CD4-positive, alpha-beta memory T cell (primary cell): Measurements from ENCODE around the gene INTS7. TPM values are rescaled to one million over a fixed set of nuclear protein-coding genes. Genes with fewer than 3 reads are reported as not detected.
"Not testable (repeated sequence)": the region's sequence is repeated elsewhere in the genome, so short reads cannot be mapped to it uniquely, and the experiment has no call there.

Source experiments
- CTCF ChIA-PET: fragments of 350-600 bp; sonication (Branson Sonifier 250); formaldehyde crosslinking; loops from one replicate; lab custom pipeline; 2021; ENCODE audit warnings: inconsistent platforms; ENCODE audit not compliant: partially characterized antibody; lab: Charles Lee
- POLR2A ChIA-PET: fragments of 350-600 bp; sonication (Branson Sonifier 250); formaldehyde crosslinking; loops from one replicate; lab custom pipeline; 2021; ENCODE audit not compliant: partially characterized antibody; lab: Charles Lee
- DNase-seq, 5 donors: peaks; one replicate each; pipeline versions ENCODE4 v3.0.0 to v3.0.0-alpha.2; 2020 to 2022; ENCODE audit warnings: mixed read lengths in 1 of 5
- H3K27ac ChIP-seq: one replicate; pipeline ENCODE4 v1.7.0; 2013; ENCODE audit warnings: low read depth, low read length
- H3K27me3 ChIP-seq: 2 replicates; pipeline ENCODE4 v1.7.0; 2013; ENCODE audit warnings: mild to moderate bottlenecking, low read length, moderate library complexity; ENCODE audit not compliant: insufficient read depth
- H3K36me3 ChIP-seq: 2 replicates; pipeline ENCODE4 v1.7.0; 2013; ENCODE audit warnings: mild to moderate bottlenecking, low read length, moderate library complexity; ENCODE audit not compliant: insufficient read depth
- H3K4me1 ChIP-seq: 2 replicates; pipeline ENCODE4 v1.7.0; 2013; ENCODE audit warnings: mild to moderate bottlenecking, low read length, moderate library complexity; ENCODE audit not compliant: insufficient read depth
- H3K4me3 ChIP-seq, 2 donors: one replicate each; pipeline ENCODE4 v1.7.0; 2013; ENCODE audit warnings: low read length in 2 of 2, mild to moderate bottlenecking in 1 of 2
- H3K9me3 ChIP-seq, 2 donors: one replicate each; pipeline ENCODE4 v1.7.0; 2013; ENCODE audit warnings: low read length in 2 of 2, control low read depth in 1 of 2; ENCODE audit not compliant: control insufficient read depth in 1 of 2
- H3K27ac Mint-ChIP-seq, 7 donors: one replicate each; pipeline ENCODE4 v1.8.0; 2020 to 2021; ENCODE audit warnings: mixed read lengths in 7 of 7, mild to moderate bottlenecking in 6 of 7, inconsistent platforms in 3 of 7, moderate library complexity in 3 of 7
- H3K27me3 Mint-ChIP-seq, 2 donors: one replicate each; pipeline ENCODE4 v1.8.0; 2020 to 2021; ENCODE audit warnings: mixed read lengths in 2 of 2
- H3K36me3 Mint-ChIP-seq, 2 donors: one replicate each; pipeline ENCODE4 v1.8.0; 2020 to 2021; ENCODE audit warnings: mixed read lengths in 2 of 2, inconsistent platforms in 1 of 2, mild to moderate bottlenecking in 1 of 2
- H3K4me1 Mint-ChIP-seq, 4 donors: one replicate each; pipeline ENCODE4 v1.8.0; 2020 to 2021; ENCODE audit warnings: mixed read lengths in 4 of 4, mild to moderate bottlenecking in 1 of 4
- H3K4me3 Mint-ChIP-seq, 8 donors: one replicate each; pipeline ENCODE4 v1.8.0; 2020 to 2021; ENCODE audit warnings: mixed read lengths in 8 of 8, mild to moderate bottlenecking in 7 of 8, moderate library complexity in 6 of 8, inconsistent platforms in 3 of 8
- H3K9me3 Mint-ChIP-seq, 8 donors: one replicate each; pipeline ENCODE4 v1.8.0; 2020 to 2021; ENCODE audit warnings: mixed read lengths in 8 of 8, mild to moderate bottlenecking in 5 of 8, inconsistent platforms in 3 of 8, moderate library complexity in 1 of 8
- intact Hi-C: fragments of 100-400 bp; cut with micrococcal nuclease; formaldehyde crosslinking; loops from one replicate; pipeline ENCODE4 v1.15.1; 2023
- polyA plus RNA-seq, 2 donors: library from polyadenylated mRNA; unstranded; fragments of 300-500 nt; fragmentation: Illumina TruSeq; gene quantifications; one replicate each; pipeline ENCODE4 v1.2.3, GENCODE V29; 2021
- total RNA-seq, 2 experiments: library from RNA; stranded (reverse); gene quantifications; one replicate each; pipeline ENCODE4 v1.2.3, GENCODE V29; 2021

The INTS7 gene
- total and polyA plus RNA-seq, 4 experiments from 2014 or later: 8.4 to 19.1 (median 10.9) TPM

DNA sequence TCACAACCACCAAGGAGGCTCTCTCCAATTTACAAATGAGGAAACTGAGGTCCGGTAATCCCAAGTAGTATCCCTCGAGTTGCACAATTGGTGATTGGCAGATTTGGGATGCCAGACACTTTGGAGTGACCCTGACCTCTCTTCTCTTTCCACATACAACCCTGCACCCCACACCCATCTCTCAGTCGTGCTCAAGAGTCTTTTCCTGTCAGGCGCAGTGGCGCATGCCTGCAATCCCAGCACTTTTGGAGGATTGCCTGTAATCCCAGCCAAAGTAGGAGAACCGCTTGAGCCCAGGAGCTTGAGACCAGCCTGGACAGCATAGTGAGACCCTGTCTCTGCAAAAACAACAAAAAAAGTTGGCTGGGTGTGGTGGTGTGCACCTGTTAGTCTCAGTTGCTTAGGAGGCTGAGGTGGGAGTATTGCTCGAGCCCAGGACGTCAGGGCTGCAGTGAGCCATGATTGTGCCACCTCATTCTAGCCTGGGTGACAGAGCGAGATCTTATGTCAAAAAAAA lies 113.7 kb downstream of the INTS7 start:
- peaks cover 0 to 2% (median 0%) of the 10 kb centered on the region in 8 donors for H3K9me3 Mint-ChIP-seq
- no peak for DNase-seq
- Histone ChIP-seq H3K4me3 (no peak overlapping the region), H3K4me1 (no peaks in the 10 kb centered on the region), H3K36me3 (no peaks in the 10 kb centered on the region), H3K27me3 (no peaks in the 10 kb centered on the region), H3K27ac (no peak overlapping the region), H3K9me3 (no peaks in the 10 kb centered on the region)
- H3K27ac Mint-ChIP-seq: no peak overlapping the region
- no peak overlapping the region for H3K4me3 Mint-ChIP-seq
- ChIA-PET POLR2A (no interaction called here), CTCF (no interaction called here)
- H3K27me3 Mint-ChIP-seq: peaks cover 1 to 4% of the 10 kb centered on the region in 2 donors
- no peaks in the 10 kb centered on the region for H3K4me1 Mint-ChIP-seq
- H3K36me3 Mint-ChIP-seq: no peaks in the 10 kb centered on the region
- intact Hi-C loops: no loop called here

DNA sequence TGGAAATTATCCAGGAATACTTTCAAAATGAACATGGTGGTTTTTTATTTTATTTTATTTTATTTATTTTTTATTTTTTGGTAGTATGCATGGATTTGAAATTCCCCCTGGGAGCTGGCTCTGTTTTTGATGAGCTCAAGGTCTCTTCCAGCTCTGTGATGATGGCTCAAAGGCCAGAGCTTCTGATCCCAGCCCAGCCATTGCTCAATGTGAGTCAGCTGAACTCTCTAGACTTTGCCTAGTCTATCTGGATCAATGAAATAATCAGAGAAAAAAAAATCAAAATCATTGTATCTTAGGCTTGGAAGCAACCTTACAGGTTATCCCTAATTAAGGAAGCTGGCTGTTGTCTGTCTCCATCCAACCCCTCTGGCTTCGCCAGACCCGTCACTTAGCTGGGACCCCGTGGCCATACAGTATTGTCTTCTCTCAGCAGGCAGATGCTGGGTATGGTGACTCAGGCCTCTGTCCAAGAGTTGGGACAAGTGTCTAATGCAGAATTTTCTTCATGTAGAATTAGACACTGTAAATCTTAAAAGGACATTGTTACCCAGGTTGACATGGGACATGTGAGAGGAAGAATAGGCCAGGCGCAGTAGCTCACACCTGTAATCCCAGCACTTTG lies 114.6 kb downstream of the INTS7 start:
- intact Hi-C loops: no loop called here
- H3K27me3 ChIP-seq: no peaks in the 10 kb centered on the region
- H3K4me3 Mint-ChIP-seq: no peak overlapping the region
- ChIA-PET POLR2A (no interaction called here), CTCF (no interaction called here)
- peaks cover 1 to 4% of the 10 kb centered on the region in 2 donors for H3K27me3 Mint-ChIP-seq
- no peaks in the 10 kb centered on the region for H3K36me3 Mint-ChIP-seq
- H3K36me3 ChIP-seq: no peaks in the 10 kb centered on the region
- H3K4me1 Mint-ChIP-seq: no peaks in the 10 kb centered on the region
- H3K4me3 ChIP-seq: no peak overlapping the region
- H3K27ac ChIP-seq: no peak overlapping the region
- H3K27ac Mint-ChIP-seq: no peak overlapping the region
- H3K9me3 Mint-ChIP-seq: peaks cover 0 to 2% (median 0%) of the 10 kb centered on the region in 8 donors
- no peaks in the 10 kb centered on the region for H3K4me1 ChIP-seq
- H3K9me3 ChIP-seq: no peaks in the 10 kb centered on the region
- no peak for DNase-seq

DNA sequence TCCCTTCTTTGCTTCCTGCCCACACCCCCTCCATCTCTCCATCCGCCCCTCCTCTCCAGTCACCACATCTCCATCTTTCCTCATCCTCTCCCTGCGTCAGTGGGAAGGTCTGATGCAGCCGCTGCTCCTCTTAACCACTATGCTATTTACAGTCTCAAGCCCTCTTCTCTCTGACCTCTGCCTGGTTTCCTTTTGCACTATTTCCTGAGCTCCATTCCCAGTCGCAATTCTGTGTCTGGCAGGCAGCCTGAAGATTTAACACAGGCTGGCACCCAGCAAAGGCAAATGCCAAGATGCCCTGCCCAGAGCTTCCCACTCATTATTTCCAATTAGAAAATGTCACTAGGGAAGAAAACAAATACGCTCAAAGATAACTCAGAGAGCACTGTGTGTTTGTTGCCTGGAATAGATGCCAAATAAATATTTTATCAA lies 115.2 kb downstream of the INTS7 start:
- ChIA-PET POLR2A (no interaction called here), CTCF (no interaction called here)
- Histone ChIP-seq H3K4me3 (no peak overlapping the region), H3K36me3 (no peaks in the 10 kb centered on the region), H3K9me3 (no peaks in the 10 kb centered on the region), H3K27me3 (no peaks in the 10 kb centered on the region), H3K4me1 (no peaks in the 10 kb centered on the region), H3K27ac (no peak overlapping the region)
- intact Hi-C loops: no loop called here
- H3K27me3 Mint-ChIP-seq: peaks cover 1 to 4% of the 10 kb centered on the region in 2 donors
- H3K36me3 Mint-ChIP-seq: no peaks in the 10 kb centered on the region
- peaks cover 0 to 2% (median 0%) of the 10 kb centered on the region in 8 donors for H3K9me3 Mint-ChIP-seq
- DNase-seq: no peak
- H3K4me1 Mint-ChIP-seq: no peaks in the 10 kb centered on the region
- peak overlapping the region in 1 of 7 donors; percentile 15 for H3K27ac Mint-ChIP-seq
- no peak overlapping the region for H3K4me3 Mint-ChIP-seq

DNA sequence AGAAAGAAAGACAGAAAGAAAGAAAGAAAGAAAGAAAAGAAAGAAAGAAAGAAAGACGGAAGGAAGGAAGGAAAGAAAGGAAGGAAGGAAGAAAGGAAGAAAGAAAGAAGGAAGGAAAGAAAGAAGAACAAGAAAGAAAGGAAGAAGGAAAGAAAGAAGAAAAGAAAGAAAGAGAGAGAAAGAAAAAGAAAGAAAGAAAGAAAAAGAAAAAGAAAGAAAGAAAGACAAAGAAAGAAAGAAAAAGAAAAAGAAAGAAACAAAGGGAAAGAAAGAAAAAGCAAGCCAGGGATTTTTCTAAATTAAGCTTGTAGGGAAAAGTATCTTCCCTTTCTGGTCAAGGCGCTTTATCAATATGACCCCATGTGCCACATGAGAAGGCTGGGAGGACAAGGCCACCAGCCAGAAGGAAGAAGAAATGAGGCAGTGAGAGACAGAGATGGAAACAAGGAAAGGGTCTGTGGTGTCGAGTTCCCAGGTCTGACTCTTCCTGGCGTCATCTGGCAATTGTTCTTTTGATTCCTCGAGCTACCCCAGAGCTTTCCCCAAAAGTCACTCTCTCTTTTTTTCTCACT lies 116.4 kb downstream of the INTS7 start:
- H3K4me1 Mint-ChIP-seq: no peaks in the 10 kb centered on the region
- no peaks in the 10 kb centered on the region for H3K36me3 ChIP-seq
- CTCF ChIA-PET: no interaction called here
- H3K27me3 Mint-ChIP-seq: peaks cover 1 to 4% of the 10 kb centered on the region in 2 donors
- no peak overlapping the region for H3K27ac ChIP-seq
- H3K9me3 ChIP-seq: no peaks in the 10 kb centered on the region
- no peaks in the 10 kb centered on the region for H3K36me3 Mint-ChIP-seq
- no peak overlapping the region for H3K27ac Mint-ChIP-seq
- no peak overlapping the region for H3K4me3 ChIP-seq
- no peaks in the 10 kb centered on the region for H3K4me1 ChIP-seq
- POLR2A ChIA-PET: no interaction called here
- no peak for DNase-seq
- peaks cover 0 to 2% (median 0%) of the 10 kb centered on the region in 8 donors for H3K9me3 Mint-ChIP-seq
- no peaks in the 10 kb centered on the region for H3K27me3 ChIP-seq
- H3K4me3 Mint-ChIP-seq: no peak overlapping the region
- intact Hi-C loops: no loop called here

DNA sequence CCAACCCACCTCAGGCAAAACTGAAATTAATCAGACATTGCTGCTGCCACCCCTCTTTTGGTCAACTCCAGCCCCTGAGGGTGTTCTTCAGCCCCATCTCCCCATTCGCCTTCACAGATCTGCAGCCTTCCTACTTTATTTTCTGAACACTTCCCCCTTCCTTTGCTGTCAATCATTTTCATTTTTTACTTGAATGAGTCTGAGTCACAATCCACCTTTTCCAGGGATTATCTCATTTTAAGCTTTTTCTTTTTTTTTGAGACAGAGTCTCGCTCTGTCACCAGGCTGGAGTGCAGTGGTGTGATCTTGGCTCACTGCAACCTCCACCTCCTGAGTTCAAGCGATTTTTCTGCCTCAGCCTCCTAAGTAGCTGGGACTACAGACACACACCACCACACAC lies 118.9 kb downstream of the INTS7 start:
- H3K4me3 ChIP-seq, H3K36me3 Mint-ChIP-seq, intact Hi-C loops, POLR2A ChIA-PET, H3K9me3 Mint-ChIP-seq, H3K27me3 Mint-ChIP-seq, H3K27ac ChIP-seq, H3K4me1 ChIP-seq, H3K9me3 ChIP-seq, H3K27me3 ChIP-seq, CTCF ChIA-PET, H3K36me3 ChIP-seq, DNase-seq, H3K4me1 Mint-ChIP-seq, H3K27ac Mint-ChIP-seq: not testable (repeated sequence)
- H3K4me3 Mint-ChIP-seq: peak overlapping the region in 1 of 8 donors; percentile 34

DNA sequence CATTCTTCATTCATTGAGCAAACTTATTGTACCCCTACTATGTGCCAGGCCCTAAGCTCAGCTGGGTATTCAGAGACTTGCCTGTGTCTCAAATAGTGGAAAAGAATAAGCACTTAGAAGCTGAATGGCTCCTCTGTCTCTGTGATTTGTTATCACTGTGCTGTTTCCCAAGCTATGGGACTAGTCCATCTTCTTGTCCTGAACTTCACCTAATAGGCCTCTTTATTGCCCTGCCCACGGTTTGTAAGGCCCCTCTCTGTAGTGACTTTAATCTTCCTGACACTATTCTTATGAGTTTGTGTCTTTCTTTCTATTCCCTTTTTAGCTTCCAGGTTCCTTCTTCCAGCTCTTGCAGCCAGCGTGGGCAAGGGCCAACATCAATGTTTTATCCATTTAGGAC lies 119.4 kb downstream of the INTS7 start:
- no peaks in the 10 kb centered on the region for H3K36me3 Mint-ChIP-seq
- intact Hi-C loops: no loop called here
- H3K27ac Mint-ChIP-seq: no peak overlapping the region
- ChIA-PET CTCF (interaction anchor here (0.8 kb wide), 1 partner anchor 218 kb away, joined by 3 read pairs; no protein-coding TSS in a partner anchor), POLR2A (no interaction called here)
- H3K4me3 Mint-ChIP-seq: no peak overlapping the region
- no peak for DNase-seq
- H3K27ac ChIP-seq: no peak overlapping the region
- peaks cover 0 to 2% (median 0%) of the 10 kb centered on the region in 8 donors for H3K9me3 Mint-ChIP-seq
- H3K4me1 Mint-ChIP-seq: no peaks in the 10 kb centered on the region
- no peaks in the 10 kb centered on the region for H3K9me3 ChIP-seq
- H3K27me3 Mint-ChIP-seq: peaks cover 4% of the 10 kb centered on the region in 2 donors
- no peaks in the 10 kb centered on the region for H3K4me1 ChIP-seq
- H3K4me3 ChIP-seq: no peak overlapping the region
- no peaks in the 10 kb centered on the region for H3K36me3 ChIP-seq
- H3K27me3 ChIP-seq: no peaks in the 10 kb centered on the region

DNA sequence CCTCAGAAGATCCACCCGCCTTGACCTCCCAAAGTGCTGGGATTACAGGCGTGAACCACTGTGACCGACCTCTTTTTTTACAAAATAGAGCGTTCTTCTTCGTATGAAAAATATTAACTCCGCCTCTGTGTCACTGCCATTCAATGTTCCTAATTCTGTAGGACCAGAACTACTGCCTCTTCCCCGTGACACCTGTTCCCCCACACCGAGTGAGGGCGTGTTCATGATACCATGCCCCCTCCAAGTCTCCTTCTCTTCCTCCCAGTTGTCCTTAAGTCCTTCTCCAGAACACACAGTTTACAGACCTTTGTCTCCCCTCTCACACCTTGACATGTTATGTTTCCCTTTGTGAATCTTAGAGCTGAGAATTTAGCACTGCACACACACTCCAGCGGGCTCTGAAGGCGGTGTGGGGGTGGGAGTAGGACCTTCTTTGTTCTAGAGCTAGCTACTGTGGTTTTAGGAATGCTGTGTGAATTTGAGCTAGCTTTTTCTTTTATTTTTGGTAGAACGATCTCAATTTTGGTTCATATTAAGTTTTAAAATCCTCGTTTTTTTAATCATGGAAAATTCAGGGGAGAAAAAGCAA lies 122.4 kb downstream of the INTS7 start:
- Mint-ChIP-seq H3K27me3 (peaks cover 2 to 7% of the 10 kb centered on the region in 2 donors), H3K4me1 (no peaks in the 10 kb centered on the region), H3K36me3 (no peaks in the 10 kb centered on the region), H3K9me3 (peaks cover 0 to 6% (median 3%) of the 10 kb centered on the region in 8 donors), H3K4me3 (no peak overlapping the region), H3K27ac (peak overlapping the region in 1 of 7 donors; percentile 9)
- Histone ChIP-seq H3K4me1 (no peaks in the 10 kb centered on the region), H3K36me3 (no peaks in the 10 kb centered on the region), H3K9me3 (no peaks in the 10 kb centered on the region), H3K27me3 (no peaks in the 10 kb centered on the region), H3K4me3 (no peak overlapping the region), H3K27ac (no peak overlapping the region)
- intact Hi-C loops: no loop called here
- POLR2A ChIA-PET: no interaction called here
- CTCF ChIA-PET: no interaction called here
- no peak for DNase-seq
